HPDE6-E6E7 (cell line): ENCODE measurements around the gene RPLP1.
"Not testable (repeated sequence)": the region's sequence is repeated elsewhere in the genome, so short reads cannot be mapped to it uniquely, and the experiment has no call there.

Experiments
- DNase-seq: peaks from one replicate; pipeline ENCODE4 v3.0.0; 2011; ENCODE audit warnings: missing footprints; ENCODE audit errors: extremely low spot score

The RPLP1 gene

GRCh38 chr15:69439623-69440022, 13.0 kb upstream of the RPLP1 start:
- DNase-seq = no peak

- no peak for DNase-seq
Measured at GRCh38 chr15:69443032-69443611, 9.5 kb upstream of the RPLP1 start.

GRCh38 chr15:69444686-69445085, 7.9 kb upstream of the RPLP1 start:
- DNase-seq = no peak

- no peak for DNase-seq
Measured at GRCh38 chr15:69446953-69447352, 5.7 kb upstream of the RPLP1 start.

GRCh38 chr15:69450221-69450620, 2.4 kb upstream of the RPLP1 start:
- DNase-seq = not testable (repeated sequence)

- DNase-seq = no peak
Measured at GRCh38 chr15:69450968-69451695, 1.5 kb upstream of the RPLP1 start.

GRCh38 chr15:69451951-69452691, 497 bp upstream of the RPLP1 start:
- no peak for DNase-seq

- no peak for DNase-seq
Measured at GRCh38 chr15:69454953-69455352, 2.3 kb downstream of the RPLP1 start.

GRCh38 chr15:69456208-69457166, 3.9 kb downstream of the RPLP1 start:
- DNase-seq = no peak

- DNase-seq = no peak
Measured at GRCh38 chr15:69457304-69458280, 5.0 kb downstream of the RPLP1 start.

GRCh38 chr15:69459066-69459465, 6.4 kb downstream of the RPLP1 start:
- no peak for DNase-seq

- no peak for DNase-seq
Measured at GRCh38 chr15:69460481-69460880, 7.9 kb downstream of the RPLP1 start.

- no peak for DNase-seq
Measured at GRCh38 chr15:69462030-69462492, 9.4 kb downstream of the RPLP1 start.

GRCh38 chr15:69462493-69463181, 10.0 kb downstream of the RPLP1 start:
- peak; percentile 98 for DNase-seq

GRCh38 chr15:69463182-69463756, 10.7 kb downstream of the RPLP1 start:
- DNase-seq = no peak

GRCh38 chr15:69465253-69465652, 12.6 kb downstream of the RPLP1 start:
- no peak for DNase-seq

GRCh38 chr15:69466733-69467132, 14.1 kb downstream of the RPLP1 start:
- DNase-seq = no peak

GRCh38 chr15:69467636-69468035, 15.0 kb downstream of the RPLP1 start:
- DNase-seq = no peak
